ENCODE measurements around the gene ITPR1.
"Not testable (repeated sequence)": the region's sequence is repeated elsewhere in the genome, so short reads cannot be mapped to it uniquely, and the experiment has no call there.

The ITPR1 gene

GRCh38 chr3:4749567-4750002 is 256.4 kb downstream of the ITPR1 start:
- no peak for DNase-seq

GRCh38 chr3:4750306-4750968 is 257.3 kb downstream of the ITPR1 start:
- DNase-seq: no peak

GRCh38 chr3:4751029-4751501 is 257.9 kb downstream of the ITPR1 start:
- DNase-seq: no peak

- no peak for DNase-seq
Measured at GRCh38 chr3:4751502-4752101, 258.5 kb downstream of the ITPR1 start.

- no peak for DNase-seq
Measured at GRCh38 chr3:4752201-4753072, 259.3 kb downstream of the ITPR1 start.

- no peak for DNase-seq
Measured at GRCh38 chr3:4753073-4753691, 260.0 kb downstream of the ITPR1 start.

- no peak for DNase-seq
Measured at GRCh38 chr3:4754180-4755086, 261.3 kb downstream of the ITPR1 start.

GRCh38 chr3:4755566-4755965 is 262.4 kb downstream of the ITPR1 start:
- DNase-seq: no peak

GRCh38 chr3:4756057-4756775 is 263.1 kb downstream of the ITPR1 start:
- no peak for DNase-seq

GRCh38 chr3:4756855-4757574 is 263.9 kb downstream of the ITPR1 start:
- DNase-seq: no peak

GRCh38 chr3:4757575-4758248 is 264.6 kb downstream of the ITPR1 start:
- DNase-seq: no peak

- DNase-seq: no peak
Measured at GRCh38 chr3:4758249-4758860, 265.2 kb downstream of the ITPR1 start.

- no peak for DNase-seq
Measured at GRCh38 chr3:4758957-4759656, 266.0 kb downstream of the ITPR1 start.

GRCh38 chr3:4759689-4760312 is 266.7 kb downstream of the ITPR1 start:
- no peak for DNase-seq

- DNase-seq: no peak
Measured at GRCh38 chr3:4761759-4762158, 268.6 kb downstream of the ITPR1 start.

GRCh38 chr3:4762481-4763230 is 269.5 kb downstream of the ITPR1 start:
- not testable (repeated sequence) for DNase-seq

- no peak for DNase-seq
Measured at GRCh38 chr3:4763604-4764247, 270.6 kb downstream of the ITPR1 start.

All from NCI-H510A treated with DMSO at 0.1 percent for 48 hours (cell line).